ENCODE measurements around the gene MECP2.
"Not testable (repeated sequence)": the region's sequence is repeated elsewhere in the genome, so short reads cannot be mapped to it uniquely, and the experiment has no call there.

MECP2 gene

DNA sequence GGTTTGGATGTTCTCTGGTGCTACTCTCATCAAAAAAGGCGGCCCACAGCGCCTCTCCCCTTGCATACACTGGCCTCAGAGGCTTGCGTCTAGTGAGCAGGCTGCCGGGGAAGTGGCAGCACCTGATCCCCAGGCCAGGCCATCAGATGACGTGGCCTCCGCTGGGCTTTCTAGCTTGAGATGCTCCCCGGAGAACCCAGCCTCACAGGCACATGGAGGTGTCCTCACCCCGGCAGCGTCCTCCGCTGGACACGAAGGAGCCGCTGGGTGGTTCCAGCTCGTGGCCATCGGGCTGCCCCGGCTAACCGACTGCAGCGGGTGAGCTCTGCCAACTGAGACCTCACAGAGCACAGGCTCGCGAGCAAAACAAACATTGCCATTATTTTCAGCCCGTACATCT lies 90.6 kb downstream of the MECP2 start:
- no peak for DNase-seq (ENCODE audit: low read depth)
- TF ChIP-seq, protein P1, sequence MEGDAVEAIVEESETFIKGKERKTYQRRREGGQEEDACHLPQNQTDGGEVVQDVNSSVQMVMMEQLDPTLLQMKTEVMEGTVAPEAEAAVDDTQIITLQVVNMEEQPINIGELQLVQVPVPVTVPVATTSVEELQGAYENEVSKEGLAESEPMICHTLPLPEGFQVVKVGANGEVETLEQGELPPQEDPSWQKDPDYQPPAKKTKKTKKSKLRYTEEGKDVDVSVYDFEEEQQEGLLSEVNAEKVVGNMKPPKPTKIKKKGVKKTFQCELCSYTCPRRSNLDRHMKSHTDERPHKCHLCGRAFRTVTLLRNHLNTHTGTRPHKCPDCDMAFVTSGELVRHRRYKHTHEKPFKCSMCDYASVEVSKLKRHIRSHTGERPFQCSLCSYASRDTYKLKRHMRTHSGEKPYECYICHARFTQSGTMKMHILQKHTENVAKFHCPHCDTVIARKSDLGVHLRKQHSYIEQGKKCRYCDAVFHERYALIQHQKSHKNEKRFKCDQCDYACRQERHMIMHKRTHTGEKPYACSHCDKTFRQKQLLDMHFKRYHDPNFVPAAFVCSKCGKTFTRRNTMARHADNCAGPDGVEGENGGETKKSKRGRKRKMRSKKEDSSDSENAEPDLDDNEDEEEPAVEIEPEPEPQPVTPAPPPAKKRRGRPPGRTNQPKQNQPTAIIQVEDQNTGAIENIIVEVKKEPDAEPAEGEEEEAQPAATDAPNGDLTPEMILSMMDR (conservative IDR thresholded peaks at IDR 0.05; ENCODE audit: low read depth, low read length): no peak
- no peak overlapping the region for H3K4me3 ChIP-seq (ENCODE audit: low read length)

DNA sequence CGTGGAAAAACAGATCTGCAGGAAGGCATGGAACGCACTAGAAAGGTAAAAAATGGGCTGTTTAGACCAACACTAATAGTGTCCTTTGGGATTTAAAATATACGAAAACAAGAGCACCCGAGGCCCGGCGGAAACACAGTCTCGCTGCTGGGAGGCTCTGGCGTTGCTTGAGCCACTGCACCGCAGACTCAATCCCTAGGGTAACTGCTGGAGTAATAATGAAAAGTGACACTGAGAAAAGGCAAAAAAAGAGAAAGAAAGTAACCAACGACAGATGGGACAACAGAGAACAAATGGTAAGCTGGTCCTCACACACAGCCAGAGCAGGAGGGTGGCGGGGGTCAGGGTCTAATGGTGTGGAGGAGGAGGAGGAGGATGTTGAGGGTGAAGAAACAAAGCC lies 93.2 kb downstream of the MECP2 start:
- TF ChIP-seq, protein P1 (conservative IDR thresholded peaks at IDR 0.05; ENCODE audit: low read depth, low read length): no peak
- H3K4me3 ChIP-seq (ENCODE audit: low read length): no peak overlapping the region
- no peak for DNase-seq (ENCODE audit: low read depth)

DNA sequence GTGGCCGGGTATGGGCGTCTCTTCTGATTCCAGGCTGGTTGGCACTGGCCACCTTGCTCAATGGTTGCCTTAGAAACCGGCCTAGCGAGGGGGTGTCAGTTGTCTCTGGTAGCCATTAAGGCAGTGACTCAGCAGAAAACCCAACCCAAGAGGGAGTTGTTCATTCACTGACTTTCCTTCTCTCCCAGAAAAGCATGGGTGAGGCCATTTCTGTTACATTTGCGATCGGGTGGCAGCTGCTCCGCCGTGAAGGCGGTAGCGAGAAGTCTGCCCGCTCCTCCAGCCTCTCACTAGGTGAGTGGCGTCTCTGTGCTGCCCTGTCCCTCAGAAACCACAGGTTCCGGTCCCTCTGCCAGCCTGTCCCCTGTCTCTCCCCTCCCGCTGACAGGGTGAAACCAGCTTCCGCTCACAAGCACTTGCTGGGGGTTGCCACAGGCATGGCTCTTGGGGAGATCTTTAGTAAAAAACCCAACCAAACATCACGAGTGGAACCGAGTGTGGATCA lies 95.2 kb downstream of the MECP2 start:
- DNase-seq (ENCODE audit: low read depth): no peak
- TF ChIP-seq, protein P1 (conservative IDR thresholded peaks at IDR 0.05; ENCODE audit: low read depth, low read length): no peak
- no peak overlapping the region for H3K4me3 ChIP-seq (ENCODE audit: low read length)

DNA sequence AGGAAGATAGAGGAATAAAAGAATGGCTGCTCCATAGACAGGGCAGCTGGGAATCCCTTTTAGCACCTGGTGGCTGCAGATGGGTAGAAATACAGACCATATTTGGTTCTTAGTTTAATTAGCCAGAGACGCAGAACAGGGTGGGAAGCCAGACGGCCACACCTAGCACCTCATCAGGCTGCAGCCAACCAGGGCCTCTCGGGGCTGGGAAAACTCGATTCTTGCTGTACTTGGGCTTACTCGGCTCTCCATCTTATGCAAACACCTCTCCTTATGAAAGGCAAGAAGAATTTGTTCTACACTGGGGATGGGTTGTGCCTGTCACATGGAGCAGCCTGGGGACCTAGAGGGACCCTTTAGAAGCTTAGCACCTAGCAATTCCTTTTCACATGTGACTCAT lies 97.5 kb downstream of the MECP2 start:
- no peak for DNase-seq (ENCODE audit: low read depth)
- TF ChIP-seq, protein P1 (conservative IDR thresholded peaks at IDR 0.05; ENCODE audit: low read depth, low read length): no peak
- no peak overlapping the region for H3K4me3 ChIP-seq (ENCODE audit: low read length)

DNA sequence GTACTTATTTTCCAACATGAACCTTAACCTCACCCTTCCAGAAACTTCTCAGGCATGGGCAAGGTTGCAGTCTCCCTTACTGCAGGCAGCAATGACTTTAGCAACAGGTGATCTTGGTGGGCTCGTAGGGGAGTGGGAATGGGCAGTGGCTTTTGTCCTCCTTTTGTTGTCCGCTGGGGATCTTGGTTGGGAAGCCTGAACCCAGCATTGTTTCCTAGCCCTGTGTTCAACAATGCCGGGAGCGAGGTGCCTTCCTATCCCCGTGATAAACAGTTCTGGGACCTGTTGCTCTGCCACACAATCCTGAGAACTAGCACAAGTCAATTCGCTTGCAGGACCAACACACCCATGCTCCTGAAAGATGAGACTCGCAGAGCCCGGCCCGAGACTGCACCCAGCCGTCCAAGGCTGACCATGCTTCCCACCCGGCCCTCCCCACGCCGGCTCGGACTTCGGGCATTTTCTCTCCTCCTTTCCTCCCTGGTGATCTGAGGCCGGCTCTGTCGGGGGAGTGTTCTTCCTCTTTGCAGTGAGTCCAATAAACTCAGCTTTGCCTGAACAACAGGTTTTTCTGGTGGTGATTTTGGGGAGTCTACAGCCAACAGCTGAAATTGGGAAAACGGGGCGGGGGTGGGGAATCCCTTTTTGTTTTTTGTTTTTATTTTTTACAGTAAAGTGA lies 98.0 kb downstream of the MECP2 start:
- DNase-seq (ENCODE audit: low read depth): no peak
- TF ChIP-seq, protein P1 (conservative IDR thresholded peaks at IDR 0.05; ENCODE audit: low read depth, low read length): no peak
- H3K4me3 ChIP-seq (ENCODE audit: low read length): no peak overlapping the region

DNA sequence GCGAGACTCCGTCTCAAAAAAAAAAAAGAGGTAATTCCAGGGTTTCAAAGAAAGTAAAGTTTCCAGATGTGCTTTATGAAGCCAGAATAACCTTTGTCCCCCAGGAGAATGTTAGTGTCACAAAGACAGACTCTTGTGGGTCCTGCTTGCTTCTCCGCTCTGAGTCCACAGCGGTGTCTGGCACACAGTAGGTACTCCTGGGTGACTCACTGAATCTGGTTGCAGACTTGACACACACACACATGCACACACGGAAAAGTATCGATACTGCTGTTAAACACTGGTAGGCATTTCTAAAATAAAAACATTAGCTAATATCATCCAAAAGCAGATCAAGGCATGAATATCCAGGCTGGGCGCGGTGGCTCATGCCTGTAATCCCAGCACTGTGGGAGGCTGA lies 102.0 kb downstream of the MECP2 start:
- no peak overlapping the region for H3K4me3 ChIP-seq (ENCODE audit: low read length)
- TF ChIP-seq, protein P1 (conservative IDR thresholded peaks at IDR 0.05; ENCODE audit: low read depth, low read length): no peak
- no peak for DNase-seq (ENCODE audit: low read depth)

DNA sequence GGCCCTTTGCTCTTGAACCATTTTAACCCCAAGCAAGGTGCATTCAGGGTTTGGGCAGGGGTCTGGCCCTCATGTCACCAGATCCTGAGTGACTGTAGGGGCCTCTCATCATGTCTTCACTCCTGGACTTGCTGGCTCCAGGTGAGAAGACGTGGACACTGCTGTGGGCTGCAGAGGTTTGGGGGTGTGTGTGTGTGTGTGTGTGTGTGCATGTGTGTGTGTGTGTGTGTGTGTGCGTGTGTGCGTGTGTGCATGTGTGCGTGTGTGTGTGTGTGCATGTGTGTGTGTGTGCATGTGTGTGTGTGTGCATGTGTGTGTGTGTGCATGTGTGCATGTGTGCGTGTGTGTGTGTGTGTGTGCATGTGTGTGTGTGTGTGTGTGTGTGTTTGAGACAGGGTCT lies 103.1 kb downstream of the MECP2 start:
- not testable (repeated sequence) for DNase-seq (ENCODE audit: low read depth)

More for the DNA sequence above, 103.1 kb downstream of the MECP2 start:
- H3K4me3 ChIP-seq (ENCODE audit: low read length): not testable (repeated sequence)
